Activated T-cell treated with anti-CD3 and anti-CD28 coated beads, Interleukin-2, amount 50 U/mL, for 4 hours (primary cell): ENCODE results near the gene ECSIT. TPM values are rescaled to one million over a fixed set of nuclear protein-coding genes. Genes with fewer than 3 reads are reported as not detected.
"Not testable (repeated sequence)": the region's sequence is repeated elsewhere in the genome, so short reads cannot be mapped to it uniquely, and the experiment has no call there.

Experiments
- ATAC-seq, 2 donors: fragments of 200-7000 bp; cut with Tn5 transposase; one replicate each; pipeline ENCODE4 v1.10.0; 2021
- DNase-seq: peaks from one replicate; pipeline ENCODE4 v3.0.0-alpha.2; 2020
- H3K27me3 Mint-ChIP-seq: one replicate; pipeline ENCODE4 v1.8.0; 2021; ENCODE audit warnings: low read depth, mixed read lengths
- H3K36me3 Mint-ChIP-seq: one replicate; pipeline ENCODE4 v1.8.0; 2022; ENCODE audit warnings: mixed read lengths; ENCODE audit not compliant: insufficient read depth
- H3K4me1 Mint-ChIP-seq: one replicate; pipeline ENCODE4 v1.8.0; 2021; ENCODE audit warnings: low read depth, mixed read lengths
- H3K4me3 Mint-ChIP-seq: one replicate; pipeline ENCODE4 v1.8.0; 2021; ENCODE audit warnings: mild to moderate bottlenecking, moderate library complexity, mixed read lengths
- H3K9me3 Mint-ChIP-seq: one replicate; pipeline ENCODE4 v1.8.0; 2021; ENCODE audit warnings: mixed read lengths
- total RNA-seq, 3 donors: library from RNA; stranded (reverse); gene quantifications; one replicate each; pipeline ENCODE4 v1.2.1, GENCODE V29; 2021

ECSIT gene, protein sequence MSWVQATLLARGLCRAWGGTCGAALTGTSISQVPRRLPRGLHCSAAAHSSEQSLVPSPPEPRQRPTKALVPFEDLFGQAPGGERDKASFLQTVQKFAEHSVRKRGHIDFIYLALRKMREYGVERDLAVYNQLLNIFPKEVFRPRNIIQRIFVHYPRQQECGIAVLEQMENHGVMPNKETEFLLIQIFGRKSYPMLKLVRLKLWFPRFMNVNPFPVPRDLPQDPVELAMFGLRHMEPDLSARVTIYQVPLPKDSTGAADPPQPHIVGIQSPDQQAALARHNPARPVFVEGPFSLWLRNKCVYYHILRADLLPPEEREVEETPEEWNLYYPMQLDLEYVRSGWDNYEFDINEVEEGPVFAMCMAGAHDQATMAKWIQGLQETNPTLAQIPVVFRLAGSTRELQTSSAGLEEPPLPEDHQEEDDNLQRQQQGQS
- 10 to 100 TPM; 72.3 to 88.1 (median 81.9) TPM for total RNA-seq

DNA sequence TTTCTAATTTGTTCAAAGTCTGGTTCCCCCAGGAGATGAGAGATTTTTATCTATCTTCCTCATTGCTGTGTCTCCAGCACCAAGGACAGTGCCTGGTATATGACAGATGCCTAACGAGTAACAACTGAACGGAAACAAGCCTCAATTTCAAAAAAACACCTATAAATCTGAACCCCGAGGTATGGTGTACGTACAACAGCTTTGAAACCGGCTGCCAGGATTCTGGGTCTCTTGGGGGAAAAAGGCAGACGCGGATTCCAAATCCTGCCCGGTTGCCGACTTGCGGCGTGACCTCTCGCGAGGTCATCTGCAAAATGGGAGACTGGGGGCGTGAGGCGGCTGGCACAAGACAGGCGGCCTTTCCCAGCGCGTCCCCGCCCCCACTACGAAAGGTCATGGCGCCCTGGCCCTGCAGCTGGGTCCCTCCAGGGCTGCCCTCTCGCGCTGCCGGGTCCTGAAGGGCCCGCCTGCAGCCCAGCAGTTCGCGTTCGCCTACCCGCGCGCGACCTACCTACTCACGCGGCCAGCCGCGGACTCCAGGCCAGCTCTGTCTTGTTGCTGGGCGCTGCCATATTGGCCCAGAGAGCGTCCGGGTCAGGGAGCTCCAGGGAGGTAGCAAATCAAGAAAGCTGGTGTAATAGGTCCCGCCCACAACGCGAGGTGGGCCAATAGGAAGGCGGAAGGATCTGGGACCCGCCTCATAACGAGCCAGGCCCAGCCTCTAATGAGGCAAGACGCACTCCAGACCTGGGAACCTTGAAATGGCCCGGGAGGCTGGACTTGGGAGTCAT, at the start of gene ECSIT:
Gene ECSIT (minus strand): TSS at position 584 of the 791 bp plus-strand sequence. CDS start 9,964 bp downstream, outside the sequence.
- Mint-ChIP-seq H3K27me3 (no peaks in the 10 kb centered on the region), H3K4me1 (peaks cover 22% of the 10 kb centered on the region), H3K9me3 (no peaks in the 10 kb centered on the region), H3K4me3 (peak within 1 kb of the TSS; percentile 94), H3K36me3 (peaks cover 4% of the 10 kb centered on the region)
- ATAC-seq: peak; percentile 96 to 97
- peak; percentile 87 for DNase-seq

DNA sequence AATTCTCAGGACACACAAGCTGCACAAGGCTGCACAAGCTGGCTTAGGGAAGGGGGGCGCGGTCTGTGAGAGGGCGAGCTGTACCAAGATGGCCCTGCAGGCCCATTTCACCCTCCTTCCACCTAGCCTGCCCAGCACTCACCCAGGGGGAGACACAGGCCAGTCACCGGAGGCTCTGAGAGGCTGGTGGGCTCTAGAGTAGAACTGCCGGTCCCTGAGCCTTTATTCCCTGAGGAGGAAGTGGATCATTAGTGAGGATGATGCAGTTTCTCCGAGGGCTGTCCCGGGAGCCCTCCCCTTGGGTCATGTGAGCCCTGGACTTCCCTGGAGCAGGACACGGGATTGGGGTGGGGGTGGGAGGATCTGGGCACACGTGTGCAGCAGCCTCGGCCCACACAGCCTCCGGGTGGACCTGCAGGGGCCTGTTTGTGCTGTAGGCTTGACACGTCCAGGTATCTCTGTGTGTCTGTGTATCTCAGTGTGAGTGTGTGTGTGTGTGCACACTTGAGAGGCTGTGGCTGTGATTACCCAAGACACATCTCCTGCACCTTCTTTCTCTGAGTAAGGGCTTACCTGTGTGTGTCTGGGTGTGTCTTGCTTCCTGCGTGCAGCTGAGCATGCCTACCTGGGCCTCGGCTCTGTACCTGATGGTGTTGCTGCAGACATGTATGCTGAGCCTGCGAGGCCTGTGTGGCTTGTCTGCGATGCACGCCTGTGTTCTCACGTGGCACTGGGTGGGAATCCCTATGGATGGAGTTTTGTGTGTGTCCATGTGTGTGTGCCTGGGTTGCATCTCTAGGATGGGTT, 48.7 kb upstream of the ECSIT start, which contains the start of gene ACP5:
Gene ACP5 (minus strand): TSS at position 195 of the 807 bp plus-strand sequence. CDS start 328 bp downstream, outside the sequence.
- Mint-ChIP-seq H3K4me1 (peaks cover 29% of the 10 kb centered on the region), H3K9me3 (no peaks in the 10 kb centered on the region), H3K36me3 (peaks cover 1% of the 10 kb centered on the region), H3K4me3 (peak within 1 kb of the TSS; percentile 69), H3K27me3 (no peaks in the 10 kb centered on the region)
- DNase-seq (no peak), ATAC-seq (no peak)

DNA sequence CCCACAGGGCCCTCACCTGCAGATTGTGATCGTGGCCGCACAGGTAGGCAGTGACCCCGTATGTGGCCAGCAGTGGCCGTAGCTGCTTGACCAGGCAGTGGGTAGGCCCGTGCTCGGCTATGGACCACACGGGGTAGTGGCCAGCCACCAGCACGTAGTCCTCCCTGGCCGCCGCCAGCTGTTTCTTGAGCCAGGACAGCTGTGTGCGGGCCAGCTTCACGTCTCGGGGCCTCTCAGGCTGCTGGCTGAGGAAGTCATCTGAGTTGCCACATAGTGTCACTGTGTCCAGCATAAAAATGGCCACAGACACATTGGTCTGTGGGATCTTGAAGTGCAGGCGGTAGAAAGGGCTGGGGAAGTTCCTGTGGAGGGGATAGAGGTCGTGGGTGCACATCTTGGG, 47.3 kb upstream of the ECSIT start:
- no peaks in the 10 kb centered on the region for H3K9me3 Mint-ChIP-seq
- DNase-seq: no peak
- no peaks in the 10 kb centered on the region for H3K27me3 Mint-ChIP-seq
- peaks cover 1% of the 10 kb centered on the region for H3K36me3 Mint-ChIP-seq
- H3K4me3 Mint-ChIP-seq: no peak overlapping the region
- no peak for ATAC-seq
- peaks cover 20% of the 10 kb centered on the region for H3K4me1 Mint-ChIP-seq

DNA sequence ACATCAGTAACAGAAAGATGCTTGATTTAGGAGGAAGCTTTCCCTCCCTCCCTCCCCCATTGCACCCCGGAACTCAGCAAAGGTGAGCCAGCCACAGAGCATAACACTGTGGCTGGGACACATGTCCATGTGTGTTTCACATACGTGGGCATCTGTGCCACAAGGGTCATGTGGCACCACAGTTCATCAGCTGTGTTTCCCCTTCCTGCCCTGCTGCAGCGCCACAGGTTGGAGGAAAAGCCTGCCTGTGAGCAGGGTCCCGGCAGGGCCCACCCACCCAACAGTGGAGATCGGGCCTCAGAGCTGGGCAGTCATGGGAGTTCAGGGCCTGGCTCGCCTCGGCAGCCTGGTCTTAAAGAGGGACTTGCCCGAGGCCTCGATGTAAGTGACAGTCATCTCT, 45.8 kb upstream of the ECSIT start:
- peaks cover 12% of the 10 kb centered on the region for H3K4me1 Mint-ChIP-seq
- no peak for DNase-seq
- H3K9me3 Mint-ChIP-seq: no peaks in the 10 kb centered on the region
- H3K4me3 Mint-ChIP-seq: no peak overlapping the region
- H3K36me3 Mint-ChIP-seq: peaks cover 1% of the 10 kb centered on the region
- H3K27me3 Mint-ChIP-seq: no peaks in the 10 kb centered on the region
- no peak for ATAC-seq

DNA sequence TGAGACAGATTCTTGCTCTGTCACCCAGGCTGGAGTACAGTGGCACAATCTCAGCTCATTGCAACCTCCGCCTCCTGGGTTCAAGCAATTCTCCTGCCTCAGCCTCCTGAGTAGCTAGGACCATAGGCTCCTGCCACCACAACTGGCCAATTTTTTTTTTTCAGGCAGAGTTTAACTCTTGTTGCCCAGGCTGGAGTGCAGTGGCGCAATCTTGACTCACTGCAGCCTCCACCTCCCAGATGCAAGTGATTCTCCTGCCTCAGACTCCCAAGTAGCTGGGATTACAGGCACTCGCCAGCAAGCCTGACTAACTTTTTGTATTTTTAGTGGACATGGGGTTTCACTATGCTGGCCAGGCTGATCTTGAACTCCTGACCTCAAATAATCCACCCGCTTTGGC, 44.8 kb upstream of the ECSIT start:
- not testable (repeated sequence) for H3K4me1 Mint-ChIP-seq, H3K36me3 Mint-ChIP-seq, H3K27me3 Mint-ChIP-seq, DNase-seq, H3K4me3 Mint-ChIP-seq, ATAC-seq, H3K9me3 Mint-ChIP-seq

DNA sequence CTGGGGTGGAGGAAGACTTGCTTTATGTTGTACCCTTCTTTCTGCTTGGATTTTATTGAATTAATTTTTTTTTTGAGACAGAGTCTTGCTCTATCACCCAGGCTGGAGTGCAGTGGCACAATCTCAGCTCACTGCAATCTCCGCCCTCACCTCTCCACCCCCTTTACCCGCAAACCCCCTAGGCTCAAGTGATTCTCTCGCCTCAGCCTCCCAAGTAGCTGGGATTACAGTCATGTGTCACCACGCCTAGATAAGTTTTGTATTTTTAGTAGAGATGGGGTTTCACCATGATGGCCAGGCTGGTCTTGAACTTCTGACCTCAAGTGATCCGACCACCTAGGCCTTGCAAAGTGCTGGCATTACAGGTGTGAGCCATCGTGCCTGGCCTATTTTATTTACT, 44.4 kb upstream of the ECSIT start:
- H3K27me3 Mint-ChIP-seq, H3K9me3 Mint-ChIP-seq, DNase-seq, H3K4me1 Mint-ChIP-seq, H3K36me3 Mint-ChIP-seq, H3K4me3 Mint-ChIP-seq, ATAC-seq: not testable (repeated sequence)

DNA sequence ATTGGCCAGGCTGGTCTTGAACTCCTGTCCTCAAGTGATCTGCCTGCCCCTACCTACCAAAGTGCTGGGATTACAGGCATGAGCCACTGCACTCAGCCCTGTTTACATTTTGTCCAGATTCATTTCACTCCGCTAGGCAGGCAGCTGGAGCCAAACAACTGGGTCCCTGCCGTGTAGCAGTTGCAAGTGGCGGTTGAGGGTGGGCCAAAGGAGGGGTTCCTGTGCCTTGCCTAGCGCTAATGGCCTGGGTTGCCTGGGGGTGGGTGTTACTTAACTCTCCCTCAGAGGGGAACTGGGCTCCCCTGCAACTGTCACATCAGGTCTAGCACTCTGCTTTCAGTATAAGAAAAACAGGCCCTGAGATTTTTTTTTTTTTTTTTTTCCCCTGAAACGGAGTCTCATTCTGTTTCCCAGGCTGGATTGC, 41.1 kb upstream of the ECSIT start:
- H3K4me1 Mint-ChIP-seq: peaks cover 6% of the 10 kb centered on the region
- no peaks in the 10 kb centered on the region for H3K9me3 Mint-ChIP-seq
- no peak for DNase-seq
- peaks cover 2% of the 10 kb centered on the region for H3K36me3 Mint-ChIP-seq
- no peak for ATAC-seq
- no peak overlapping the region for H3K4me3 Mint-ChIP-seq
- H3K27me3 Mint-ChIP-seq: no peaks in the 10 kb centered on the region

DNA sequence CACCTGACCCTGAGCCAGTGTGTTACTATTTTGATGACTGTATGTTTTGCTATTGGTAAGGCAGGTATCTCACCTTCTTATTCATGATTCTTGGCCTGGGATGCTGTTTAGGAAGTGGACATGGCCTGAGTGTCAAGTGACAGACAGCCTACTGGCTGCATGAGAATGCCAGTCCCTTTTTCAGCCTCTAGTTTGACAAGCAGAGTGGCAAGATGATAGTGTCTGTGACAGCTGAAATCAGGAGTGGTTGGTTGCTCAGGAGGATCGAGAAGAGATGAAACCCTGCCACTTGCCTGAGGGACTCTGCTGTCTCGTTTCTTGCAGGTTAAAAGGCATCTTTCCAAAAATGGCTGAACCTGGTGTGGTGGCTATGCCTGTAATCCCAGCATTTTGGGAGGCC, 37.2 kb upstream of the ECSIT start:
- no peaks in the 10 kb centered on the region for H3K9me3 Mint-ChIP-seq
- peaks cover 10% of the 10 kb centered on the region for H3K4me1 Mint-ChIP-seq
- H3K27me3 Mint-ChIP-seq: no peaks in the 10 kb centered on the region
- DNase-seq (no peak), ATAC-seq (no peak)
- H3K4me3 Mint-ChIP-seq: no peak overlapping the region
- peaks cover 2% of the 10 kb centered on the region for H3K36me3 Mint-ChIP-seq

DNA sequence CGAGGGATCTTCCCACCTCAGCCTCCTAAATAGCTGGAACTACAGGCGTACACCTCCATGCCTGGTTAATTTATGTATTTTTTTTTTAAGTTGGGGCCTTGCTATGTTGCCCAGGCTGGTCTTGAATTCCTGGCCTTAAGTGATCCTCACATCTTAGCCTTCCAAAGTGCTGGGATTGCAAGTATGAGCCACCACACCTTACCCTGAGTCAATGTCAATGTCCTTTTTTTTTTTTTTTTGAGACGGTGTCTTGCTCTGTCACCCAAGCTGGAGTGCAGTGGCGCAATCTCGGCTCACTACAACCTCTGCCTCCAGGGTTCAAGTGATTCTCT, 36.7 kb upstream of the ECSIT start:
- ATAC-seq, DNase-seq, H3K27me3 Mint-ChIP-seq, H3K36me3 Mint-ChIP-seq, H3K9me3 Mint-ChIP-seq, H3K4me3 Mint-ChIP-seq: not testable (repeated sequence)
- H3K4me1 Mint-ChIP-seq: peaks cover 13% of the 10 kb centered on the region

DNA sequence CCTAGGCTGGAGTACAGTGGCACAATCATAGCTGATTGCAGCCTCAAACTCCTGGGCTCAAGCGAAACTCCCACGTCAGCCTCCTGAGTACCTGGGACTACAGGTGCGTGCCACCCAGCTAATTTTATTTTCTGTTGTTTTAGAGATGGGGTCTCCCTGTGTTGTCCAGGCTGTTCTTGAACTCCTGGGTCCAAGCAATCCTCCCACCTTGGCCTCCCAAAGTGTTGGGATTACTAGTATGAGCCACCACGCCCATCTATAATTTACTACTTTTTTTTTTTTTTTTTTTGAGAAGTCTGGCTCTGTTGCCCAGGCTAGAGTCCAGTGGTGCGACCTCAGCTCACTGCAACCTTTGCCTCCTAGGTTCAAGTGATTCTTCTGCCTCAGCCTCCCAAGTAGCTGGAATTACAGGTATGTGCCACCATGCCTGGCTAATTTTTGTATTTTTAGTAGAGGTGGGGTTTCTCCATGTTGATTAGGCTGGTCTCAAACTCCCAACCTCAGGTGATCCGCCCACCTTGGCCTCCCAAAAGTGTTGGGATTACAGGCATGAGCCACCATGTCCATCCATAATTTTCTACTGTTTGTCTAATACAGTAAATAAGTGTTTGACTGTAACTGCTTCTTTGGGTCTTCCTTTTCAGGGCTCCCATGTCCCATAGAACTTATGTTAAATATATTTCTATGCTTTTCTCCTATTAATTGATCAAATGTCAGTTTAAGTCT, 35.3 kb upstream of the ECSIT start:
- H3K9me3 Mint-ChIP-seq, DNase-seq, H3K27me3 Mint-ChIP-seq, H3K4me3 Mint-ChIP-seq, H3K36me3 Mint-ChIP-seq, ATAC-seq: not testable (repeated sequence)
- H3K4me1 Mint-ChIP-seq: peaks cover 20% of the 10 kb centered on the region

DNA sequence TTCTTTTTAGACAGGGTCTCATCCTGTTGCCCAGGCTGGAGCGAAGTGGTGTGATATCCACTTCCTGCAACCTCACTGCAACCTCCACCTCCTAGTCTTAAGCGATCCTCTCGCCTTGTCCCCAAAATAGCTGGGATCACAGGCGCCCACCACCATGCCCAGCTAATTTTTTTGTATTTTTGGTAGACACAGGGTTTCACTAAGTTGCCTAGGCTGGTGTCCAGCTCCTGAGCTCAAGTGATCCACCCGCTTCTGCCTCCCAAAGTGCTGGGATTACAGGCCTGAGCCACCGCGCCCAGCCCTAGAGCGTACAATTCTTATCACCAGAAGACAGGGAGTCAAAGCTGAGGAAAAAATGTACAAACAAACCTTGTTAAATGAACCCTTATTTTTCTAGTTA, 34.6 kb upstream of the ECSIT start:
- ATAC-seq: no peak

DNA sequence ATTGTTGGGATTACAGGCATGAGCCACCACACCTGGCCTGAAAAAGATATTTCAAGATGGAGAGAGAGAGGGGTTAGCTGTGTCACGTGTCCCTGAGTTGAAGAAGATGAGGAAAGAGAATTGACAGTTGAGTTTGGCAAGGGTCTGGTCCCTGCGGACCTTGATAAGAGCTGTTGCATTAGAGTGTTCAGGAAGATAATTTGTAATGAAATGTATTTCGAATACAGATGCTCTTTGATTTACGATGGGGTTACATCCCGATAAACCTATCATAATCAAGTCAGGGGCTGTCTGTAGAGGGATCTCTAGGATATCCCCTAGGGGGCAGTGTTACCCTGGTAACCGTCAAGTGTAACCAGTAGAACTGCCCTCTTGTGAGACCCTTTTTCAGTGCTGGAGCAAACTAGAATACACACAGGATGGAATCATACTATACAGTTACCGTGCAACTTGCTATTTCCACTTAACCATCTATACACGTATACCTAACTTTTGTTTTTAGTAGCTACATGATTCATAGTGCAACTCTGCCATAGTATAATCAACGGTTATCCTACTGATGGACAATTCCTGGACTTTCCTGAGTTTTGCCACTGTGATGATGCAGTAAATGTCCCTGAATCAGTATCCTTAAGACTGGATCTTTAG, 31.6 kb upstream of the ECSIT start:
- Mint-ChIP-seq H3K4me1 (peaks cover 37% of the 10 kb centered on the region), H3K27me3 (no peaks in the 10 kb centered on the region), H3K9me3 (no peaks in the 10 kb centered on the region), H3K4me3 (peak overlapping the region; percentile 90), H3K36me3 (peaks cover 12% of the 10 kb centered on the region)
- DNase-seq: peak; percentile 48
- peak; percentile 34 to 44 for ATAC-seq

More for the DNA sequence above, 34.6 kb upstream of the ECSIT start:
- peaks cover 23% of the 10 kb centered on the region for H3K4me1 Mint-ChIP-seq
- H3K9me3 Mint-ChIP-seq: no peaks in the 10 kb centered on the region
- DNase-seq: no peak
- H3K27me3 Mint-ChIP-seq: no peaks in the 10 kb centered on the region
- H3K4me3 Mint-ChIP-seq: no peak overlapping the region
- H3K36me3 Mint-ChIP-seq: peaks cover 2% of the 10 kb centered on the region
